Smooth muscle cell (in vitro differentiated cells): Measurements from ENCODE around the gene ADCY2. TPM values are rescaled to one million over a fixed set of nuclear protein-coding genes. Genes with fewer than 3 reads are reported as not detected.

Experiments used
- DNase-seq: peaks from one replicate; lab custom pipeline; 2025; ENCODE audit not compliant: unreplicated experiment; lab: John Stamatoyannopoulos, UW
- H2AFZ ChIP-seq: fragments of 200-600 bp; sonication (generic); 2 replicates; pipeline ENCODE4 v1.6.0; 2016; ENCODE audit warnings: antibody characterized with exemption, low read depth, mild to moderate bottlenecking
- H3F3A ChIP-seq: fragments of 200-600 bp; sonication (generic); 2 replicates; pipeline ENCODE4 v1.6.0; 2017; ENCODE audit warnings: antibody characterized with exemption, low read depth
- H3K27ac ChIP-seq: fragments of 200-600 bp; sonication (generic); 2 replicates; pipeline ENCODE4 v1.5.1; 2016; ENCODE audit warnings: low read depth, mild to moderate bottlenecking
- H3K27me3 ChIP-seq: fragments of 200-600 bp; sonication (generic); 2 replicates; pipeline ENCODE4 v1.6.1; 2016; ENCODE audit warnings: low read depth, mild to moderate bottlenecking
- H3K36me3 ChIP-seq: fragments of 200-600 bp; sonication (generic); 2 replicates; pipeline ENCODE4 v1.5.1; 2016; ENCODE audit warnings: low read depth
- H3K4me1 ChIP-seq: fragments of 200-600 bp; sonication (generic); 2 replicates; pipeline ENCODE4 v1.5.1; 2016; ENCODE audit warnings: low read depth
- H3K4me2 ChIP-seq: fragments of 200-600 bp; sonication (generic); 2 replicates; pipeline ENCODE4 v1.6.0; 2016; ENCODE audit warnings: mild to moderate bottlenecking
- H3K4me3 ChIP-seq: fragments of 200-600 bp; sonication (generic); 2 replicates; pipeline ENCODE4 v1.5.1; 2016; ENCODE audit warnings: mild to moderate bottlenecking
- H3K79me2 ChIP-seq: fragments of 200-600 bp; sonication (generic); 2 replicates; pipeline ENCODE4 v1.6.0; 2016; ENCODE audit warnings: low read depth, mild to moderate bottlenecking
- H3K9ac ChIP-seq: fragments of 200-600 bp; sonication (generic); 2 replicates; pipeline ENCODE4 v1.6.0; 2016; ENCODE audit warnings: low read depth
- H3K9me3 ChIP-seq: fragments of 200-600 bp; sonication (generic); replicated peaks from 2 replicates; pipeline ENCODE4 v1.5.1; 2016; ENCODE audit warnings: low read depth
- H4K20me1 ChIP-seq: fragments of 200-600 bp; sonication (generic); 2 replicates; pipeline ENCODE4 v1.6.0; 2016; ENCODE audit warnings: low read depth
- WGBS: methylation state at CpG from one replicate; pipeline ENCODE4 v1.1.7; 2016; ENCODE audit warnings: low lambda C conversion rate; 5-methylcytosine and 5-hydroxymethylcytosine counted together
- polyA plus RNA-seq: library from polyadenylated mRNA; unstranded; fragments of >200 nt; fragmentation: Nextera tagmentation; extraction: Ambion mirVana; gene quantifications from 2 replicates; pipeline ENCODE4 v1.2.1, GENCODE V29; 2016
- total RNA-seq: library from RNA; depleted of rRNA; stranded (reverse); fragments of >200 nt; gene quantifications from 2 replicates; pipeline ENCODE4 v1.2.3, GENCODE V29; 2014
- TF ChIP-seq, protein P1 (sequence below): fragments of 200-600 bp; sonication (generic); IDR thresholded peaks from 2 replicates; pipeline ENCODE4 v1.5.1; 2017; ENCODE audit warnings: borderline replicate concordance, mild to moderate bottlenecking, antibody characterized with exemption; ENCODE audit not compliant: insufficient read depth, poor library complexity, severe bottlenecking

The ADCY2 gene
- total and polyA plus RNA-seq, 2 experiments from 2014 or later: 2.8 to 8.0 TPM

DNA sequence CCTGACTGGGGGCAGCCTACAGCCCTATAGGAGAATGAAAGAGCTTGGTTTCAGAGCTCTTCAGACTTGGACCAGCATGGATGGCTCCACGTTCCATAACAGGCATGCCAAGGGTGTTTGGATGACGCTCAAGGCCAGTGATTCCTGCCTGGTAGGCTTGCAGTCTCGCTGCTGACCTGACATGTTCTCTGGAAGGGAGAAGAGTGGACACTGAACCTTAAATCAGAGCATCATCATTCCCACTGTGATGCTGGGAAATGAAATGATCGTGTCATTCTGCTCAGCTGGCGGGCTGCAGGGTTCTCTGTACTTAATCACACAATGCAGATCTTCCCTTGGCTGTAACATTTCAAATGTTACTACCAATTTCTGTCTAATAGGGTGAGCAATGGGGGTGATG lies 398.0 kb downstream of the ADCY2 start:
- Histone ChIP-seq H3K79me2 (no peaks in the 10 kb centered on the region), H2AFZ (no peak overlapping the region), H3K4me2 (no peak overlapping the region), H3K4me1 (peaks cover 11% of the 10 kb centered on the region), H3K27ac (no peak overlapping the region), H3F3A (no peaks in the 10 kb centered on the region), H3K36me3 (no peaks in the 10 kb centered on the region), H4K20me1 (no peaks in the 10 kb centered on the region), H3K27me3 (no peaks in the 10 kb centered on the region), H3K9ac (no peak overlapping the region), H3K9me3 (no peaks in the 10 kb centered on the region), H3K4me3 (no peak overlapping the region)
- no peak for DNase-seq
- 94% methylated on average over 5 of the region's 5 CpGs for WGBS
- TF ChIP-seq, protein P1, sequence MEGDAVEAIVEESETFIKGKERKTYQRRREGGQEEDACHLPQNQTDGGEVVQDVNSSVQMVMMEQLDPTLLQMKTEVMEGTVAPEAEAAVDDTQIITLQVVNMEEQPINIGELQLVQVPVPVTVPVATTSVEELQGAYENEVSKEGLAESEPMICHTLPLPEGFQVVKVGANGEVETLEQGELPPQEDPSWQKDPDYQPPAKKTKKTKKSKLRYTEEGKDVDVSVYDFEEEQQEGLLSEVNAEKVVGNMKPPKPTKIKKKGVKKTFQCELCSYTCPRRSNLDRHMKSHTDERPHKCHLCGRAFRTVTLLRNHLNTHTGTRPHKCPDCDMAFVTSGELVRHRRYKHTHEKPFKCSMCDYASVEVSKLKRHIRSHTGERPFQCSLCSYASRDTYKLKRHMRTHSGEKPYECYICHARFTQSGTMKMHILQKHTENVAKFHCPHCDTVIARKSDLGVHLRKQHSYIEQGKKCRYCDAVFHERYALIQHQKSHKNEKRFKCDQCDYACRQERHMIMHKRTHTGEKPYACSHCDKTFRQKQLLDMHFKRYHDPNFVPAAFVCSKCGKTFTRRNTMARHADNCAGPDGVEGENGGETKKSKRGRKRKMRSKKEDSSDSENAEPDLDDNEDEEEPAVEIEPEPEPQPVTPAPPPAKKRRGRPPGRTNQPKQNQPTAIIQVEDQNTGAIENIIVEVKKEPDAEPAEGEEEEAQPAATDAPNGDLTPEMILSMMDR: no peak

DNA sequence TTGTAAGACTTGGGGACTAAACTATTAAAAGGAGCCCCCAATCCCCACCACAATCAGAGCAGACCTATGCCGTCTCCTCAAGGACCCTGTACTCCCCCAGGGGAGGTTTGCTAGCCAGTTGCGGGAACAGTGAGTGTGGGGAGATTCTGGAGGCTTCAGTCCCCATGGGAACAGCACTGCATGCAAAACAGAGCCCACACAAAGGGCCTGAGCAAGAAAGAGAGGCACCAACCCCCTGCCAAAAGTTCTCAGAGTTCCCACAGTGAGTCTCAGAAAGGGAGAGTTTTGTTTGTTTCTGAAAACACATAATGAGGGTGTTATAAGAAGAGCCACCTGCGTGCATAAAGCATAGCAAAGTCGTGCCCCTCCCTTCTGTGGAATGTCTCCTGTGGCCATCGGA lies 398.4 kb downstream of the ADCY2 start:
- Histone ChIP-seq H3K9ac (no peak overlapping the region), H3K79me2 (no peaks in the 10 kb centered on the region), H3K4me3 (no peak overlapping the region), H2AFZ (no peak overlapping the region), H3K9me3 (no peaks in the 10 kb centered on the region), H3K27ac (no peak overlapping the region), H3K36me3 (no peaks in the 10 kb centered on the region), H4K20me1 (no peaks in the 10 kb centered on the region), H3K4me2 (no peak overlapping the region), H3K27me3 (no peaks in the 10 kb centered on the region), H3K4me1 (peaks cover 11% of the 10 kb centered on the region), H3F3A (no peaks in the 10 kb centered on the region)
- 86% methylated on average over 5 of the region's 5 CpGs for WGBS
- no peak for DNase-seq
- TF ChIP-seq, protein P1: no peak

DNA sequence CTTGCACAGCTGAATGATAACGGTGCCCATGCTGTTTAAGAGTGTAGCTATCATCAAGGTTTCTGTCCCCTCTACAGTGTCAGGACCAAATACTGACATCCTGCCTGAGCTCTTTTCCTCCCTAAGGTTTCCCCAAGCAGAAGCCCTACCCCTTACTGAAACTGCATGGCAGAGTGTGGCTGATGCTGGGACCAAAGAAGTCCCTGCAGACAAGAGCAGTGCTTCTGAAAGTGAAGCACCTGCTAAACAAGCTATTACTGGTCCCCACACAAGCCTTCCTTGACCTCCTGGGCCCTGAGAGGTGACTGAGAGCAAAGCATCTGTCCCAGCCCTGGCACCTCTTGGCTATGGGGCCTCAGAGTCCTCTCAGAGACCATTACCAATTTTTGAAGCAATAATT lies 398.9 kb downstream of the ADCY2 start:
- WGBS: 90% methylated on average over 1 of the region's 1 CpG
- Histone ChIP-seq H3K4me1 (peaks cover 11% of the 10 kb centered on the region), H3F3A (no peaks in the 10 kb centered on the region), H3K27ac (no peak overlapping the region), H3K27me3 (no peaks in the 10 kb centered on the region), H3K4me3 (no peak overlapping the region), H3K79me2 (no peaks in the 10 kb centered on the region), H4K20me1 (no peaks in the 10 kb centered on the region), H2AFZ (no peak overlapping the region), H3K36me3 (no peaks in the 10 kb centered on the region), H3K9ac (no peak overlapping the region), H3K4me2 (no peak overlapping the region), H3K9me3 (no peaks in the 10 kb centered on the region)
- TF ChIP-seq, protein P1: no peak
- DNase-seq: no peak

DNA sequence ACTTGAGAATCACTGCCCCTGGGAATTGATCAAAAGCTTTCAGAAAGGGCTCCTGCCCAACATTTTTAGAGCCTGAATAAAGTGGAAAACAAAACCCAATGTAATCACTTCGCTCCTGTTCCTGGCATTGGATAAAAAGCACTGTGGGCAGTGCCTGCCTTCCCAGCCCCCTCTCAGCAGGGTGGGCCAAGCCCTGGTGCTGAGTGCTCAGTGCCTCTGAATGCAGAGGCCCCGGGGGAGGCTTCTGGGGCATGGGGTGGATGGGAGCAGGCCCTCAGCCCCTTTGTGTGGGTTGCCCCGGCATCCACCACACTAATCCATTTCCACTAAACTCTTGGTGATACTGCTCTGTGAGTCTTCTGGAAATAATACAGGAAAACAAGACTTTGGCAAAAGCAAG lies 399.4 kb downstream of the ADCY2 start:
- TF ChIP-seq, protein P1: no peak
- no peaks in the 10 kb centered on the region for H3K36me3 ChIP-seq
- no peak overlapping the region for H3K4me3 ChIP-seq
- H3K27ac ChIP-seq: no peak overlapping the region
- no peak overlapping the region for H3K9ac ChIP-seq
- H3K9me3 ChIP-seq: no peaks in the 10 kb centered on the region
- no peak for DNase-seq
- peaks cover 11% of the 10 kb centered on the region for H3K4me1 ChIP-seq
- no peak overlapping the region for H2AFZ ChIP-seq
- H4K20me1 ChIP-seq: no peaks in the 10 kb centered on the region
- no peaks in the 10 kb centered on the region for H3F3A ChIP-seq
- H3K79me2 ChIP-seq: no peaks in the 10 kb centered on the region
- 83% methylated on average over 3 of the region's 3 CpGs for WGBS
- H3K4me2 ChIP-seq: no peak overlapping the region
- H3K27me3 ChIP-seq: no peaks in the 10 kb centered on the region
